ENCODE data around the gene EHBP1. TPM values are rescaled to one million over a fixed set of nuclear protein-coding genes. Genes with fewer than 3 reads are reported as not detected.
"Not testable (repeated sequence)": the region's sequence is repeated elsewhere in the genome, so short reads cannot be mapped to it uniquely, and the experiment has no call there.

The EHBP1 gene
- total RNA-seq, 3 donors from 2014 or later = 65.9 to 118 (median 87.2) TPM

DNA sequence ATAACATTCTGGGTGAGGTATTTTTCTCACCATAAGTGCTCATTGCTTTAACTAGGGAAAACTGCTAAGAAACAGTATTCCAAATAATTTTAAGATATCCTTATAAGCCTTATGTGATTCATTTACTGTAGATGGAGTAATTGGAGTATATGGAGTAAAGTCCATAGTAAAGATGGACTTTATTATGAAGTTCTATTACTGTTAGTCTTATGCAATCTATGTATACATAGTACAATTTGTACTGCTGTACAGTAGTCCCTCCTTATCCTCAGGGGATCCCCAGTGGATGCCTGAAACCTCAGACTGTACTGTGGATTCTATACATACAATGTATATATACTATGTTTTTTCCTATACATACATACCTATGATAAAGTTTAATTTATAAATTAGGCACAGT lies 304.0 kb downstream of the EHBP1 start:
- H3K27ac ChIP-seq = no peak overlapping the region
- intact Hi-C loops (cut with DNase I; ENCODE audit: low total_unique reads) = no loop called here
- no peak for DNase-seq (ENCODE audit: low spot score in 2 of 2)
- H3K9me3 ChIP-seq = no peaks in the 10 kb centered on the region
- H3K36me3 ChIP-seq = no peaks in the 10 kb centered on the region
- no peaks in the 10 kb centered on the region for H3K27me3 ChIP-seq
- H3K4me1 ChIP-seq = no peaks in the 10 kb centered on the region
- no peak overlapping the region for H3K4me3 ChIP-seq
- TF ChIP-seq, protein P1, sequence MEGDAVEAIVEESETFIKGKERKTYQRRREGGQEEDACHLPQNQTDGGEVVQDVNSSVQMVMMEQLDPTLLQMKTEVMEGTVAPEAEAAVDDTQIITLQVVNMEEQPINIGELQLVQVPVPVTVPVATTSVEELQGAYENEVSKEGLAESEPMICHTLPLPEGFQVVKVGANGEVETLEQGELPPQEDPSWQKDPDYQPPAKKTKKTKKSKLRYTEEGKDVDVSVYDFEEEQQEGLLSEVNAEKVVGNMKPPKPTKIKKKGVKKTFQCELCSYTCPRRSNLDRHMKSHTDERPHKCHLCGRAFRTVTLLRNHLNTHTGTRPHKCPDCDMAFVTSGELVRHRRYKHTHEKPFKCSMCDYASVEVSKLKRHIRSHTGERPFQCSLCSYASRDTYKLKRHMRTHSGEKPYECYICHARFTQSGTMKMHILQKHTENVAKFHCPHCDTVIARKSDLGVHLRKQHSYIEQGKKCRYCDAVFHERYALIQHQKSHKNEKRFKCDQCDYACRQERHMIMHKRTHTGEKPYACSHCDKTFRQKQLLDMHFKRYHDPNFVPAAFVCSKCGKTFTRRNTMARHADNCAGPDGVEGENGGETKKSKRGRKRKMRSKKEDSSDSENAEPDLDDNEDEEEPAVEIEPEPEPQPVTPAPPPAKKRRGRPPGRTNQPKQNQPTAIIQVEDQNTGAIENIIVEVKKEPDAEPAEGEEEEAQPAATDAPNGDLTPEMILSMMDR (IDR thresholded peaks at IDR 0.05) = no peak
- no peak for TF ChIP-seq POLR2AphosphoS5 (IDR thresholded peaks at IDR 0.05)
- no peak for TF ChIP-seq POLR2A (IDR thresholded peaks at IDR 0.05)

- Histone ChIP-seq H3K9me3 (no peaks in the 10 kb centered on the region), H3K4me3 (no peak overlapping the region), H3K27me3 (no peaks in the 10 kb centered on the region), H3K36me3 (no peaks in the 10 kb centered on the region), H3K27ac (no peak overlapping the region), H3K4me1 (no peaks in the 10 kb centered on the region)
- intact Hi-C loops (cut with DNase I; ENCODE audit: low total_unique reads) = no loop called here
- TF ChIP-seq POLR2A (IDR thresholded peaks at IDR 0.05) = no peak
- TF ChIP-seq, protein P1 (IDR thresholded peaks at IDR 0.05) = no peak
- no peak for TF ChIP-seq POLR2AphosphoS5 (IDR thresholded peaks at IDR 0.05)
- no peak for DNase-seq (ENCODE audit: low spot score in 2 of 2)
Measured at GRCh38 chr2:63012541-63012940, 307.0 kb downstream of the EHBP1 start.

GRCh38 chr2:63013438-63013837 lies 307.9 kb downstream of the EHBP1 start:
- intact Hi-C loops (cut with DNase I; ENCODE audit: low total_unique reads) = no loop called here
- no peak for TF ChIP-seq POLR2A (IDR thresholded peaks at IDR 0.05)
- TF ChIP-seq POLR2AphosphoS5 (IDR thresholded peaks at IDR 0.05) = no peak
- TF ChIP-seq, protein P1 (IDR thresholded peaks at IDR 0.05) = no peak
- DNase-seq (ENCODE audit: low spot score in 2 of 2) = no peak
- Histone ChIP-seq H3K27me3 (no peaks in the 10 kb centered on the region), H3K36me3 (no peaks in the 10 kb centered on the region), H3K4me1 (no peaks in the 10 kb centered on the region), H3K4me3 (no peak overlapping the region), H3K27ac (no peak overlapping the region), H3K9me3 (no peaks in the 10 kb centered on the region)

- intact Hi-C loops (cut with DNase I; ENCODE audit: low total_unique reads) = no loop called here
- Histone ChIP-seq H3K27ac (no peak overlapping the region), H3K27me3 (no peaks in the 10 kb centered on the region), H3K36me3 (no peaks in the 10 kb centered on the region), H3K9me3 (no peaks in the 10 kb centered on the region), H3K4me1 (no peaks in the 10 kb centered on the region), H3K4me3 (no peak overlapping the region)
- TF ChIP-seq POLR2AphosphoS5 (IDR thresholded peaks at IDR 0.05) (no peak), POLR2A (IDR thresholded peaks at IDR 0.05) (no peak)
- TF ChIP-seq, protein P1 (IDR thresholded peaks at IDR 0.05) = no peak
- DNase-seq (ENCODE audit: low spot score in 2 of 2) = no peak
Measured at GRCh38 chr2:63015389-63015788, 309.9 kb downstream of the EHBP1 start.

DNA sequence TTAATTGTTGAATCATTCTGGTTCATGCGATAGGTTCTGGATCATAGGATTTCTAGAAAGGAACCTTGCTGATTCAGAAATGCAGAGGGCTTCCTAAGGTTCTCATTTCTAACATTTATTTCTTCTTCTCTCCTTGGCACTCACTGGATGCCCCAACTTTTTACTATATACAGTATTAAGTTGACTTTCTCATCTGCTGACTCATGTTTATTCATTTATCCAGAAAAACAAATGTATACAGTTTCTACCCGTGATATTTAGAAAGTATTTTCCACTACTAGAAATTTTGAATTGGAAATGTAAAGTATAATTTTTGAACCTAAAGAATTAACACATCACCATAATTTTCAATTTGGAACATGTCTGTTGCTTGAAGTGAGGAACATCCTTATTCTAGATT lies 312.9 kb downstream of the EHBP1 start:
- Histone ChIP-seq H3K36me3 (no peaks in the 10 kb centered on the region), H3K27ac (no peak overlapping the region), H3K4me3 (no peak overlapping the region), H3K9me3 (no peaks in the 10 kb centered on the region), H3K4me1 (no peaks in the 10 kb centered on the region), H3K27me3 (no peaks in the 10 kb centered on the region)
- intact Hi-C loops (cut with DNase I; ENCODE audit: low total_unique reads) = no loop called here
- no peak for TF ChIP-seq POLR2A (IDR thresholded peaks at IDR 0.05)
- TF ChIP-seq, protein P1 (IDR thresholded peaks at IDR 0.05) = no peak
- no peak for TF ChIP-seq POLR2AphosphoS5 (IDR thresholded peaks at IDR 0.05)
- DNase-seq (ENCODE audit: low spot score in 2 of 2) = no peak

DNA sequence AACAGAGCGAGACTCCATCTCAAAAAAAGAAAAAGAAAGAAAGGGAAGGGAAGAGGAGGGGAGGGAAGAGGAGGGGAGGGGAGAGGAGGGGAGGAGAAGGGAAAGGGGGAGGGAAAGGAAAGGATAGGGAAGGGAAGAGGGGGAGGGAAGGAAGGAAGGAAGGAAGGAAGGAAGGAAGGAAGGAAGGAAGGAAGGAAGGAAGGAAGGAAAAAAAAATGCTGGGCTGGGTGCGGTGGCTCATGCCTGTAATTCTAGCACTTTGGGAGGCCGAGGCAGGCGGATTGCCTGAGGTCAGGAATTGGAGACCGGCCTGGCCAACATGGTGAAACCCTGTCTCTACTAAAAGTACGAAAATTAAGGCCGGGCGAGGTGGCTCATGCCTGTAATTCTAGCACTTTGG lies 314.2 kb downstream of the EHBP1 start:
- H3K27ac ChIP-seq; DNase-seq (ENCODE audit: low spot score in 2 of 2); H3K36me3 ChIP-seq; H3K4me3 ChIP-seq; H3K9me3 ChIP-seq; H3K4me1 ChIP-seq; intact Hi-C loops (cut with DNase I; ENCODE audit: low total_unique reads); H3K27me3 ChIP-seq: not testable (repeated sequence)
